ENCODE data around the gene SLC39A3.

The SLC39A3 gene

GRCh38 chr19:2739602-2740313 is at the start of gene SLC39A3:
SLC39A3 (minus strand) TSS chr19:2740017; CDS start chr19:2737257, 2,760 bp downstream.
- DNase-seq (ENCODE audit: low spot score in 2 of 2) (peak; percentile 99 to 100), ATAC-seq (peak; percentile 98)
- no peaks in the 10 kb centered on the region for H3K9me3 Mint-ChIP-seq
- H3K36me3 Mint-ChIP-seq: peaks cover 22% of the 10 kb centered on the region
- peaks cover 36% of the 10 kb centered on the region for H3K4me1 Mint-ChIP-seq
- H3K27ac Mint-ChIP-seq: peak within 1 kb of the TSS; percentile 56
- peak within 1 kb of the TSS; percentile 89 for H3K4me3 Mint-ChIP-seq

DNA sequence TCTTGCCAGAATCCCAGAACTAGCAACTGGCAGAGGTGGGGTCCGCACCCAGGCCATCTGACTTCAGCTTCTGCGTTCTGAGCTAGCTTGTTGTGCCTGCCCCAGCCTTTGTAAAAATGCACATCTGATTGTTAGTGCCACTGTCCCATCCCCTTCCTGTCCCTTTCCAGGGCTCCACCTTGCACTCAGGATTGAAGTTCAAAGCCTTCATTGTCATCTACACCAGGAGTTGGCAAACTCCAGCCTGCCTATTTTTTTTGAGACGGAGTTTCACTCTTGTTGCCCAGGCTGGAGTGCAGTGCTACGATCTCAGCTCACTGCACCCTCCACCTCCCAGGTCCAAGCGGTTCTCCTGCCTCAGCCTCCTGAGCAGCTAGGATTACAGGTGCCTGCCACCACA is 48.4 kb upstream of the SLC39A3 start:
- no peaks in the 10 kb centered on the region for H3K9me3 Mint-ChIP-seq
- no peak for ATAC-seq
- DNase-seq (ENCODE audit: low spot score in 2 of 2): no peak
- no peak overlapping the region for H3K4me3 Mint-ChIP-seq
- H3K27ac Mint-ChIP-seq: no peak overlapping the region
- peaks cover 31% of the 10 kb centered on the region for H3K4me1 Mint-ChIP-seq
- H3K36me3 Mint-ChIP-seq: peaks cover 59% of the 10 kb centered on the region

- no peak overlapping the region for H3K27ac Mint-ChIP-seq
- peaks cover 37% of the 10 kb centered on the region for H3K4me1 Mint-ChIP-seq
- DNase-seq (ENCODE audit: low spot score in 2 of 2) (no peak), ATAC-seq (no peak)
- H3K9me3 Mint-ChIP-seq: no peaks in the 10 kb centered on the region
- peak overlapping the region; percentile 87 for H3K4me3 Mint-ChIP-seq
- peaks cover 53% of the 10 kb centered on the region for H3K36me3 Mint-ChIP-seq
Observed at GRCh38 chr19:2787115-2787514, 47.3 kb upstream of the SLC39A3 start.

GRCh38 chr19:2785244-2785997 is 45.6 kb upstream of the SLC39A3 start, which contains the start of gene THOP1:
THOP1 (plus strand) TSS chr19:2785503; CDS start chr19:2785663, 160 bp downstream.
- ATAC-seq (peak; percentile 85), DNase-seq (ENCODE audit: low spot score in 2 of 2) (peak; percentile 94 to 98)
- peaks cover 54% of the 10 kb centered on the region for H3K4me1 Mint-ChIP-seq
- H3K4me3 Mint-ChIP-seq: peak within 1 kb of the TSS; percentile 87
- H3K9me3 Mint-ChIP-seq: no peaks in the 10 kb centered on the region
- peaks cover 52% of the 10 kb centered on the region for H3K36me3 Mint-ChIP-seq
- H3K27ac Mint-ChIP-seq: peak within 1 kb of the TSS; percentile 84

GRCh38 chr19:2783781-2784145 is 43.9 kb upstream of the SLC39A3 start:
- no peak for ATAC-seq
- Mint-ChIP-seq H3K27ac (peak overlapping the region; percentile 91), H3K4me3 (peak overlapping the region; percentile 87), H3K36me3 (peaks cover 38% of the 10 kb centered on the region), H3K9me3 (no peaks in the 10 kb centered on the region), H3K4me1 (peaks cover 50% of the 10 kb centered on the region)
- DNase-seq (ENCODE audit: low spot score in 2 of 2): no peak

- Mint-ChIP-seq H3K4me1 (peaks cover 56% of the 10 kb centered on the region), H3K27ac (peak within 1 kb of the TSS; percentile 91), H3K36me3 (peaks cover 42% of the 10 kb centered on the region), H3K4me3 (peak within 1 kb of the TSS; percentile 87), H3K9me3 (no peaks in the 10 kb centered on the region)
- DNase-seq (ENCODE audit: low spot score in 2 of 2) (peak; percentile 88 to 98), ATAC-seq (peak; percentile 86)
Observed at GRCh38 chr19:2782936-2783780, 43.3 kb upstream of the SLC39A3 start, which contains the start of gene SGTA. SGTA (minus strand) TSS chr19:2783273; CDS start chr19:2769068, 14,205 bp downstream.

GRCh38 chr19:2782329-2782935 is 42.6 kb upstream of the SLC39A3 start:
- Mint-ChIP-seq H3K9me3 (no peaks in the 10 kb centered on the region), H3K4me3 (peak overlapping the region; percentile 87), H3K36me3 (peaks cover 43% of the 10 kb centered on the region), H3K4me1 (peaks cover 53% of the 10 kb centered on the region), H3K27ac (peak overlapping the region; percentile 91)
- ATAC-seq: no peak
- no peak for DNase-seq (ENCODE audit: low spot score in 2 of 2)

DNA sequence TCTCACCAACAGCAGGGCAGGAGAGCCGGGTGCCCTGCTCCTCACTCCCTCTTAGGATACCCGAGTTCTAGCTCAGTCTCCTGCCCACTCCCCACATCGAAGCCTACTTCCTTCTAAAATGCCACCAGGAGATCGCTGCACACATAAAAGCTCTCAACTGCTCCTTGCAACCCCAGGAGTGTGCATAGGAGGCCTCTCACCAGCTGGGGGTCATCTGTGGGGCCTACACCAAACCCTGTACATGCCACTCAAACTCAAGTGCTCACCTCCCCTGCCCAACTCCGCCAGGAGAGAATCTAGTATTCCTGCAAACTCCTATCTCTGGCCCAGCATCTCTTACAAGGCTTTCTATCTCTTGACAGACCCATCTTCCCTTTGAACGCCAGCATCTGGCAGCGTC is 40.5 kb upstream of the SLC39A3 start:
- H3K4me3 Mint-ChIP-seq: no peak overlapping the region
- ATAC-seq (no peak), DNase-seq (ENCODE audit: low spot score in 2 of 2) (no peak)
- peaks cover 53% of the 10 kb centered on the region for H3K36me3 Mint-ChIP-seq
- H3K4me1 Mint-ChIP-seq: peaks cover 54% of the 10 kb centered on the region
- H3K9me3 Mint-ChIP-seq: no peaks in the 10 kb centered on the region
- H3K27ac Mint-ChIP-seq: peak overlapping the region; percentile 70

DNA sequence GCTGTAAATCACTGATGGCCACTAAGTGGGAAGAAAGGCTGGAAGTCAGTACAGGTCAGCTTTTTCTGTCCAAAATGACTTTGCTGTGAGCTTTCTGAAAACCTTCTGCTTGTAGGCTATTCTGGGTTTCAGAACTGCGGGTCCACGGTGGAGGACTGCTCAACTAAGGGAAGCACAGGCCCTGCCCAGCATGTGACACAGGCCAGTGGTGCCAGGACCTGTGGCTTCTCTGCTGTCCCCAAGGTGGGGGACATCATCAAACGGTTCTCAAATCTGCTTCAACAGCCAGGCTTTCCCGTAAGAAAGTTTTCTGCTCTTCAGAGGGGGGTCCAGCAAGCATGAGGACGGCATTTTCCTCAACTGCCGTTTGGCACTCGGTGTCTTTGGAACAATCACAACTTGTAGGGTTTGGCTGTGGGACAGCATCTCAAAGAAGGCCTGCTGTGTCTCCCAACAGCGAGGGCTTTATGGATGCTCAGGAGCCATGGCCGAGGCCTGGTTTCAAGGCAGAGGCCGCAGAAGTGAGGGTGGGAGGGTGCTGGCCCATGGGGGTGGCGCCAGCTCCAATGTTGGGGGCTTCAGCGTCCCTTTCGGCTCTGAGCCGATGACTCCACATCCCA is 39.4 kb upstream of the SLC39A3 start:
- no peak for DNase-seq (ENCODE audit: low spot score in 2 of 2)
- no peak for ATAC-seq
- Mint-ChIP-seq H3K36me3 (peaks cover 54% of the 10 kb centered on the region), H3K4me1 (peaks cover 64% of the 10 kb centered on the region), H3K27ac (no peak overlapping the region), H3K9me3 (no peaks in the 10 kb centered on the region), H3K4me3 (no peak overlapping the region)

DNA sequence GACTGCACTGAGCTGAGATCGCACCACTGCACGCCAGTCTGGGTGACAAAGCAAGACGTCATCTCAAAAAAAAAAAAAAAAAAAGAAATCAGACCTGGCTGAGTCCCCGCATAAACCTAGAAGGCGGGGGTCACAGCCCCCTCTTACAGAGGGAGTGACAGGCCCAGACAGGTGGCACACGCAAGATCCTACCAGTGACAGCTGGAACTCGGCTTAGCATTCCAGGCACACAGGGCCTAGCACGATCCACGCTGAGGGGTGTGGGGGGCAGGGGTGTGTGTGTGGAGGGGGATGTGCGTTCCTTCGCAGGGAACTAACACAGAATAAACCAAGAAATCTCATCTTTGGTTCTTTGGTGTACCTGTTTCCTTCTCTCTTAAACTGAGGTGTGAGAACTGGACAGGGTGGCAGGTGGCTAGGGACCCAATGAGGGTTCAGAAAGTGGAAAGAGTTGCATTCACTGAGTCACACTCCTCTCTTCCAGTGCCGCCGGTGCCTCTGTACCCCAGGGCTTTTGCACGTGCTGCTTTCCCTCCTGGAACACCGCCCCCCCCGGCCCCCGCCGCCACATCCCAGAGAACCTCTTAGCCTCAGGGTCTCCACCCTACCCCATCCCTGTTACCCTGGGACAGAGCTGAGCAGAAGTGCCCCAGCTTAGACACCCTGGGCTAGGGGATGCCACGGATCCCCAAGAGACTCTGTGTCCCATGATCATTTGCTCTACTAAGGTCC is 38.3 kb upstream of the SLC39A3 start:
- no peak overlapping the region for H3K4me3 Mint-ChIP-seq
- peaks cover 60% of the 10 kb centered on the region for H3K4me1 Mint-ChIP-seq
- DNase-seq (ENCODE audit: low spot score in 2 of 2) (no peak), ATAC-seq (no peak)
- no peak overlapping the region for H3K27ac Mint-ChIP-seq
- no peaks in the 10 kb centered on the region for H3K9me3 Mint-ChIP-seq
- H3K36me3 Mint-ChIP-seq: peaks cover 44% of the 10 kb centered on the region

DNA sequence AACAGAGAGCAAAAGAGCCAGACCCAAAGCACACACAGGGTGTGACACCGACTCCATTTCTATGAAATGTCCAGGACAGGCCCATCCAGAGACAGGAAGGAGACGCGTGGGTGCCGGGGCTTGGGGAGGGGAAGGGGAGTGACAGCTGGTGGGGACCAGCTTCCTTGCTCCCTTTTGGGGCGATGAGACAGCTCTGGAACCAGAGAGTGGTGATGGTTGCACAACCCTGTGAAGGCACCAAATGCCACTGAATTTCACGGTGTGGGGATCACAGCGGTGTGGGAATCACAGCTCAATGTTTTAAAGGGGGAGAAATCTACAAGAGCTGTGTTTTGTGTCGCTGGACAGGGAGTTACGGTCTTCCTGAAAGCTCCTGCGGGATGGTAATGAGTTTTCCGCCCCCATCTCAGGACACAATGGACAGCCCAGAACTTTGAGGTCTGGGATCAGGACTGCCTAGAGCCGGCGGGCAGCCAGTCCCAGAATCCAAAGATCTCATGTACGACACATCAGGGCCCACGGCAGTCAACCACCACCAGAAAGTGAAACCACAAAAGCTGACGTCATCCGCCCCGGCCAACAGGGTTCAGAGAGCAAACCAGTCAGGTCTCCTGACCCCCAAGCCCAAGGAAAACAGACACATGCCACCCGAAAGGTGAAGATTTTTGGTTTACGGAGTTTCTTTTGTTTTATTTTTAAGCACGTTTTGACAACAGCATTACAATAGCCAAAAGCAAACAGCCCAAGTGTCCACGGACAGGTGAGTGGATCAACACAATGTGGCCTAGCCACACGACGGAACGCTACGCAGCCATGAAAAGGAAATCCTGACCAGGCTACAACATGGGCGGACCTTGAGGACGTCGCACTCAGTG is 36.0 kb upstream of the SLC39A3 start:
- H3K9me3 Mint-ChIP-seq: no peaks in the 10 kb centered on the region
- peaks cover 30% of the 10 kb centered on the region for H3K36me3 Mint-ChIP-seq
- ATAC-seq: peak; percentile 87

GRCh38 chr19:2774953-2775555 is 35.2 kb upstream of the SLC39A3 start:
- Mint-ChIP-seq H3K4me1 (peaks cover 42% of the 10 kb centered on the region), H3K4me3 (peak overlapping the region; percentile 73), H3K27ac (peak overlapping the region; percentile 96), H3K36me3 (peaks cover 30% of the 10 kb centered on the region), H3K9me3 (no peaks in the 10 kb centered on the region)
- DNase-seq (ENCODE audit: low spot score in 2 of 2): no peak
- ATAC-seq: peak; percentile 3

More for the DNA sequence above, 36.0 kb upstream of the SLC39A3 start:
- peak; percentile 41 to 77 for DNase-seq (ENCODE audit: low spot score in 2 of 2)
- Mint-ChIP-seq H3K27ac (peak overlapping the region; percentile 96), H3K4me1 (peaks cover 50% of the 10 kb centered on the region), H3K4me3 (peak overlapping the region; percentile 73)

All from stimulated activated effector memory CD8-positive, alpha-beta T cell treated with anti-CD3 and anti-CD28 coated beads, Interleukin-12 subunit alpha, Interleukin-12 subunit beta, amount 100 ng/mL, for 72 hours (primary cell).